Naive thymus-derived CD8-positive, alpha-beta T cell (primary cell): ENCODE data around the gene MUL1. TPM values are rescaled to one million over a fixed set of nuclear protein-coding genes. Genes with fewer than 3 reads are reported as not detected.
"Not testable (repeated sequence)": the region's sequence is repeated elsewhere in the genome, so short reads cannot be mapped to it uniquely, and the experiment has no call there.

ENCODE experiments used
- ATAC-seq, 2 donors: fragments of 150-1000 bp; cut with Tn5 transposase in 1 of 2; sonication (Bioruptor Pico), chemical (Tn5 transposase) in 1 of 2; 1 replicate in 1 of 2; 2 replicates in 1 of 2; pipeline ENCODE4 v1.10.0; 2021; ENCODE audit warnings: mild to moderate bottlenecking in 2 of 2, moderate library complexity in 2 of 2
- POLR2A ChIA-PET: fragments of 350-600 bp; sonication (Branson Sonifier 250); formaldehyde crosslinking; loops from one replicate; lab custom pipeline; 2021; ENCODE audit warnings: antibody characterized with exemption; lab: Charles Lee
- DNase-seq, 10 donors: peaks; one replicate each; pipeline versions ENCODE4 v3.0.0 to v3.0.0-alpha.2; 2020 to 2022
- H3K27ac Mint-ChIP-seq, 10 donors: one replicate each; pipeline ENCODE4 v1.8.0; 2020 to 2022; ENCODE audit warnings: mild to moderate bottlenecking in 10 of 10, mixed read lengths in 10 of 10, moderate library complexity in 4 of 10, inconsistent platforms in 1 of 10
- H3K27me3 Mint-ChIP-seq, 5 donors: one replicate each; pipeline ENCODE4 v1.8.0; 2021 to 2022; ENCODE audit warnings: mixed read lengths in 5 of 5
- H3K36me3 Mint-ChIP-seq, 3 donors: one replicate each; pipeline ENCODE4 v1.8.0; 2020 to 2022; ENCODE audit warnings: mixed read lengths in 3 of 3, mild to moderate bottlenecking in 2 of 3, inconsistent platforms in 1 of 3
- H3K4me1 Mint-ChIP-seq, 4 donors: one replicate each; pipeline ENCODE4 v1.8.0; 2021 to 2022; ENCODE audit warnings: mixed read lengths in 4 of 4
- H3K4me3 Mint-ChIP-seq, 10 donors: one replicate each; pipeline ENCODE4 v1.8.0; 2020 to 2022; ENCODE audit warnings: mild to moderate bottlenecking in 10 of 10, mixed read lengths in 10 of 10, moderate library complexity in 6 of 10, inconsistent platforms in 1 of 10
- H3K9me3 Mint-ChIP-seq, 9 donors: one replicate each; pipeline ENCODE4 v1.8.0; 2020 to 2022; ENCODE audit warnings: mixed read lengths in 9 of 9, mild to moderate bottlenecking in 3 of 9, inconsistent platforms in 1 of 9, moderate library complexity in 1 of 9
- polyA plus RNA-seq, 3 donors: library from polyadenylated mRNA; unstranded; fragments of 300-500 nt; fragmentation: Illumina TruSeq; gene quantifications; one replicate each; pipeline ENCODE4 v1.2.3, GENCODE V29; 2021
- total RNA-seq, 8 experiments: library from RNA in 2 of 8; stranded (reverse) in 2 of 8; gene quantifications; one replicate each; pipeline ENCODE4 v1.2.3 and lab custom pipeline; 2021 to 2026

Gene MUL1
- total and polyA plus RNA-seq, 5 experiments from 2014 or later, result 17.4 to 36.2 (median 23.4) TPM

GRCh38 chr1:20534659-20535417 lies 26.9 kb upstream of the MUL1 start:
- DNase-seq, result no peak
- Mint-ChIP-seq H3K27ac (no peak overlapping the region), H3K27me3 (peaks cover 27 to 60% (median 47%) of the 10 kb centered on the region in 5 donors), H3K36me3 (no peaks in the 10 kb centered on the region), H3K4me3 (no peak overlapping the region), H3K4me1 (peaks cover 0 to 1% (median 0%) of the 10 kb centered on the region in 4 donors), H3K9me3 (no peaks in the 10 kb centered on the region)
- POLR2A ChIA-PET, result no interaction called here
- ATAC-seq, result no peak

- POLR2A ChIA-PET, result no interaction called here
- Mint-ChIP-seq H3K27ac (no peak overlapping the region), H3K36me3 (no peaks in the 10 kb centered on the region), H3K9me3 (no peaks in the 10 kb centered on the region), H3K4me1 (peaks cover 0 to 1% (median 0%) of the 10 kb centered on the region in 4 donors), H3K27me3 (peaks cover 30 to 72% (median 47%) of the 10 kb centered on the region in 5 donors), H3K4me3 (no peak overlapping the region)
- DNase-seq, result no peak
- ATAC-seq, result no peak
Measured at GRCh38 chr1:20533635-20534034, 25.7 kb upstream of the MUL1 start.

GRCh38 chr1:20530901-20531300 lies 22.9 kb upstream of the MUL1 start:
- no peaks in the 10 kb centered on the region for H3K9me3 Mint-ChIP-seq
- no peak overlapping the region for H3K4me3 Mint-ChIP-seq
- POLR2A ChIA-PET, result no interaction called here
- no peaks in the 10 kb centered on the region for H3K36me3 Mint-ChIP-seq
- H3K27me3 Mint-ChIP-seq, result peaks cover 34 to 86% (median 61%) of the 10 kb centered on the region in 5 donors
- DNase-seq, result no peak
- H3K4me1 Mint-ChIP-seq, result peaks cover 0 to 1% (median 0%) of the 10 kb centered on the region in 4 donors
- ATAC-seq, result no peak
- no peak overlapping the region for H3K27ac Mint-ChIP-seq

- ATAC-seq (no peak), DNase-seq (no peak)
- POLR2A ChIA-PET, result no interaction called here
- no peaks in the 10 kb centered on the region for H3K9me3 Mint-ChIP-seq
- H3K27ac Mint-ChIP-seq, result no peak overlapping the region
- H3K4me1 Mint-ChIP-seq, result peaks cover 0 to 1% (median 0%) of the 10 kb centered on the region in 4 donors
- H3K4me3 Mint-ChIP-seq, result no peak overlapping the region
- H3K36me3 Mint-ChIP-seq, result no peaks in the 10 kb centered on the region
- H3K27me3 Mint-ChIP-seq, result peaks cover 34 to 80% (median 61%) of the 10 kb centered on the region in 5 donors
Measured at GRCh38 chr1:20530306-20530705, 22.4 kb upstream of the MUL1 start.

GRCh38 chr1:20528221-20528620 lies 20.3 kb upstream of the MUL1 start:
- ATAC-seq (no peak), DNase-seq (no peak)
- H3K9me3 Mint-ChIP-seq, result no peaks in the 10 kb centered on the region
- H3K27ac Mint-ChIP-seq, result no peak overlapping the region
- H3K36me3 Mint-ChIP-seq, result no peaks in the 10 kb centered on the region
- H3K4me3 Mint-ChIP-seq, result no peak overlapping the region
- H3K27me3 Mint-ChIP-seq, result peaks cover 26 to 59% (median 45%) of the 10 kb centered on the region in 5 donors
- POLR2A ChIA-PET, result no interaction called here
- H3K4me1 Mint-ChIP-seq, result no peaks in the 10 kb centered on the region

- H3K27ac Mint-ChIP-seq, result no peak overlapping the region
- DNase-seq (no peak), ATAC-seq (no peak)
- peaks cover 0 to 6% (median 1%) of the 10 kb centered on the region in 4 donors for H3K4me1 Mint-ChIP-seq
- H3K4me3 Mint-ChIP-seq, result no peak overlapping the region
- POLR2A ChIA-PET, result no interaction called here
- no peaks in the 10 kb centered on the region for H3K36me3 Mint-ChIP-seq
- H3K9me3 Mint-ChIP-seq, result no peaks in the 10 kb centered on the region
- peaks cover 22 to 51% (median 40%) of the 10 kb centered on the region in 5 donors for H3K27me3 Mint-ChIP-seq
Measured at GRCh38 chr1:20526267-20526666, 18.3 kb upstream of the MUL1 start.

- Mint-ChIP-seq H3K27me3 (peaks cover 9 to 34% (median 15%) of the 10 kb centered on the region in 5 donors), H3K4me3 (no peak overlapping the region), H3K36me3 (no peaks in the 10 kb centered on the region), H3K27ac (no peak overlapping the region), H3K4me1 (peaks cover 0 to 6% (median 1%) of the 10 kb centered on the region in 4 donors), H3K9me3 (no peaks in the 10 kb centered on the region)
- peak; percentile 38 to 80 (median 64) for DNase-seq
- POLR2A ChIA-PET, result interaction anchor here (0.7 kb wide), 1 partner anchor 27 kb away, joined by 3 read pairs; no protein-coding TSS in a partner anchor
- peak; percentile 44 to 48 for ATAC-seq
Measured at GRCh38 chr1:20521960-20522861, 14.3 kb upstream of the MUL1 start.

- DNase-seq, H3K4me3 Mint-ChIP-seq, H3K36me3 Mint-ChIP-seq, POLR2A ChIA-PET, ATAC-seq, H3K9me3 Mint-ChIP-seq, H3K4me1 Mint-ChIP-seq, H3K27ac Mint-ChIP-seq: not testable (repeated sequence)
- peaks cover 9 to 36% (median 16%) of the 10 kb centered on the region in 5 donors for H3K27me3 Mint-ChIP-seq
Measured at GRCh38 chr1:20519609-20520262, 11.8 kb upstream of the MUL1 start.

- ATAC-seq, result no peak
- no peak for DNase-seq
- peaks cover 0 to 31% (median 14%) of the 10 kb centered on the region in 5 donors for H3K27me3 Mint-ChIP-seq
- H3K36me3 Mint-ChIP-seq, result no peaks in the 10 kb centered on the region
- H3K4me3 Mint-ChIP-seq, result no peak overlapping the region
- no peaks in the 10 kb centered on the region for H3K9me3 Mint-ChIP-seq
- POLR2A ChIA-PET, result interaction anchor here (0.6 kb wide), 1 partner anchor 1949 kb away, joined by 3 read pairs; no protein-coding TSS in a partner anchor
- peaks cover 4 to 13% (median 11%) of the 10 kb centered on the region in 4 donors for H3K4me1 Mint-ChIP-seq
- H3K27ac Mint-ChIP-seq, result no peak overlapping the region
Measured at GRCh38 chr1:20511518-20512428, 3.8 kb upstream of the MUL1 start.

GRCh38 chr1:20508411-20508771 lies 440 bp upstream of the MUL1 start:
- H3K4me1 Mint-ChIP-seq, result peaks cover 11 to 39% (median 33%) of the 10 kb centered on the region in 4 donors
- peaks cover 0 to 10% (median 0%) of the 10 kb centered on the region in 3 donors for H3K36me3 Mint-ChIP-seq
- DNase-seq, result no peak
- POLR2A ChIA-PET, result interaction anchor here (0.5 to 2.5 kb wide), 6 partner anchors 25 to 626 kb away, joined by 3 to 10 read pairs (median 4); partner anchors contain the start of genes DDOST, HP1BP3, OTUD3 and PINK1
- no peak for ATAC-seq
- peak overlapping the region; percentile 82 to 97 (median 90) for H3K4me3 Mint-ChIP-seq
- peaks cover 0 to 15% (median 7%) of the 10 kb centered on the region in 5 donors for H3K27me3 Mint-ChIP-seq
- H3K27ac Mint-ChIP-seq, result peak overlapping the region; percentile 75 to 98 (median 96)
- no peaks in the 10 kb centered on the region for H3K9me3 Mint-ChIP-seq

- Mint-ChIP-seq H3K27ac (peak overlapping the region; percentile 75 to 98 (median 96)), H3K4me3 (peak overlapping the region; percentile 82 to 97 (median 90))
Measured at GRCh38 chr1:20507248-20507563, 745 bp downstream of the MUL1 start.

More at GRCh38 chr1:20507248-20507563, 745 bp downstream of the MUL1 start:
- peak in 1 of 2 donors; percentile 56 for ATAC-seq
- DNase-seq, result no peak
- H3K4me1 Mint-ChIP-seq, result peaks cover 11 to 40% (median 33%) of the 10 kb centered on the region in 4 donors
- POLR2A ChIA-PET, result interaction anchor here (2.5 kb wide), 1 partner anchor 154 kb away, joined by 8 read pairs; the partner anchor contains the start of gene DDOST
- H3K9me3 Mint-ChIP-seq, result no peaks in the 10 kb centered on the region
- H3K36me3 Mint-ChIP-seq, result peaks cover 0 to 19% (median 0%) of the 10 kb centered on the region in 3 donors
- peaks cover 0 to 5% (median 0%) of the 10 kb centered on the region in 5 donors for H3K27me3 Mint-ChIP-seq
